Measurements from ENCODE around the gene CD4.

DNA sequence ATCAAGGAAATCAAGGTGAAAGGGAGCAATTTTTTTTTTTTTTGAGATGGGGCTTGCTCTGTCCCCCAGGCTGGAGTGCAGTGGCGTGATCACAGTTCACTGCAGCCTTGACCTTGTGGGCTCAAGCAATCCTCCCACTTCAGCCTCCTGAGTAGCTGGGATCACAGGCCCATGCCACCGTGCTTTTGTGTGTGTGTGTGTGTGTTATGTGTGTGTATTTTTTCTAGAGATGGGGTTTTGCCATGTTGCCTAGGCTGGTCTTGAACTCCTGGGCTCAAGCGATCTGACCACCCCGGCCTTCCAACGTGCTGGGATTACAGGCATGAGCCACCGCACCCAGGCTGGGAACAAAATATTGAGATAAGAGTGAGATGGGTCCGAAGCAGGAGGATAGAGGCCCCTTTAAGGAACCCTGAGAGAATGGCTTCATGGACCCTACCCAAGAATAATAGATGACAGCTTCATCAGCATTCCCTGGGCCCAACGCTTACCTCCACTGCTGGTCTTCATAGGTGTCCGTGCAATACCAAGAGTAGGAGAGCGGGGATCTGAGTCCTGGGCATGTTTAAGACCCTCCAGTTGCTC lies 60.7 kb downstream of the CD4 start:
- TF ChIP-seq, protein P1, sequence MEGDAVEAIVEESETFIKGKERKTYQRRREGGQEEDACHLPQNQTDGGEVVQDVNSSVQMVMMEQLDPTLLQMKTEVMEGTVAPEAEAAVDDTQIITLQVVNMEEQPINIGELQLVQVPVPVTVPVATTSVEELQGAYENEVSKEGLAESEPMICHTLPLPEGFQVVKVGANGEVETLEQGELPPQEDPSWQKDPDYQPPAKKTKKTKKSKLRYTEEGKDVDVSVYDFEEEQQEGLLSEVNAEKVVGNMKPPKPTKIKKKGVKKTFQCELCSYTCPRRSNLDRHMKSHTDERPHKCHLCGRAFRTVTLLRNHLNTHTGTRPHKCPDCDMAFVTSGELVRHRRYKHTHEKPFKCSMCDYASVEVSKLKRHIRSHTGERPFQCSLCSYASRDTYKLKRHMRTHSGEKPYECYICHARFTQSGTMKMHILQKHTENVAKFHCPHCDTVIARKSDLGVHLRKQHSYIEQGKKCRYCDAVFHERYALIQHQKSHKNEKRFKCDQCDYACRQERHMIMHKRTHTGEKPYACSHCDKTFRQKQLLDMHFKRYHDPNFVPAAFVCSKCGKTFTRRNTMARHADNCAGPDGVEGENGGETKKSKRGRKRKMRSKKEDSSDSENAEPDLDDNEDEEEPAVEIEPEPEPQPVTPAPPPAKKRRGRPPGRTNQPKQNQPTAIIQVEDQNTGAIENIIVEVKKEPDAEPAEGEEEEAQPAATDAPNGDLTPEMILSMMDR (IDR thresholded peaks at IDR 0.05), result no peak
- TF ChIP-seq POLR2A (IDR thresholded peaks at IDR 0.05; ENCODE audit: low read depth), result no peak

All from esophagus muscularis mucosa (tissue), 3 donors.